Stimulated activated CD4-positive, alpha-beta T cell treated with anti-CD3 and anti-CD28 coated beads, Interleukin-2, amount 100 ng/mL, for 48 hours (primary cell): Measurements from ENCODE around the gene SIK3.

Experiments used
- DNase-seq, 2 donors: peaks; one replicate each; pipeline ENCODE4 v3.0.0-alpha.2; 2020

The SIK3 gene

DNA sequence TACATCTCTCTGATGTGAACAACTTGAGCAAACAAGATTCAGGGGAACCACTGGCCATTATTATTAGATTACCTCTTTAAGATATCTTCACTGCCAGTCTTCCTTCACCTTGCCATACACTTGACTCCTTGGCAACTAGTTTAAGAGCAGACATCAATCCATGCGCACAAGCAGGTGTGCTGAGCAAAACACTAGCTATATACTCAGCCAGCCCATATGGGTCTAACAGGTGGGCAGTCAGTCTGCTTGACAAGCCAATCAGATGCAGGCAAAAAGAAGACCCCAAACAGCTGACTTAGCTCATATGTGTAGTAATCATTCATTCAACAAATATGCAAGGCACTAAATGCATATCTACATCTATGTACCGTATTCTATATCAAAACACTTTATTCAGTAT is 101.2 kb downstream of the SIK3 start:
- DNase-seq = no peak

DNA sequence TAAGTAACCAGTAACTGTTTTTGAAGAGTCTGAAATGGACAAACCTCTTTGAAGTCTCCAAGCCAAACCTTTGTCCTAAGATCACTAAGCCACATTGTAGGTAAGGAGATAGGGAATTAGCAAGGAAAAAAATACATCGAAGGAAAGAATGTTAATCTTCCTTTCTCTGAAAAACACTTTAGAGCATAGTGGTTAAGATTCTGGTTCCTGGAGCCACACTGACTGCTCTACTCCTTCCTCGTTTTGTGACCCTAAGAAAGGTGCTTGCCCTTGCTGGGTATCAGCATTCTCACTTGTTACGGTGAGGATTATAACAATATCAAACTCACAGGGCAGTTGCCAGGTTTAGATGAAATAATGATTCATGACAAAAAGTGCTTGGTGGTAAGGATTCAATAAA is 104.0 kb downstream of the SIK3 start:
- DNase-seq = no peak

DNA sequence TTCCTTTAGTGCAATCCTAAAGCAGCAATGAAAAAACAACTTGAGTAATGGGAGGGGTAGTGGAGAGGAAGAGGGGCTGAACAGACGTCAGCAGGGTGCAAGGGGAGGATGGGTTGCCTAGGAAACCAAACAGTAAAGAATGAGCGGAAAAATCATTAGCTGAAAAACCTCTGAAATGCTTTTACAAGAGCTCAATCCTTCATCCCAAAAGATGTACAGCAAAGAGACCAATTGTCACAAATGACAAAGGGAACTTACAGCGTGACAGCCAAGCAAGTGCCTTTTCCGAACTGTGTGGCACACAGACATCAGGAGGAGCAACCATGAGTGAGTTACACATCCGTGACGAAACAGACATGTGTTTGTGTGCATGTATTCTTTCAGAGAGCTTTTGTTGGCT is 104.6 kb downstream of the SIK3 start:
- no peak for DNase-seq

- no peak for DNase-seq
Measured at GRCh38 chr11:116991491-116991890, 106.7 kb downstream of the SIK3 start.

DNA sequence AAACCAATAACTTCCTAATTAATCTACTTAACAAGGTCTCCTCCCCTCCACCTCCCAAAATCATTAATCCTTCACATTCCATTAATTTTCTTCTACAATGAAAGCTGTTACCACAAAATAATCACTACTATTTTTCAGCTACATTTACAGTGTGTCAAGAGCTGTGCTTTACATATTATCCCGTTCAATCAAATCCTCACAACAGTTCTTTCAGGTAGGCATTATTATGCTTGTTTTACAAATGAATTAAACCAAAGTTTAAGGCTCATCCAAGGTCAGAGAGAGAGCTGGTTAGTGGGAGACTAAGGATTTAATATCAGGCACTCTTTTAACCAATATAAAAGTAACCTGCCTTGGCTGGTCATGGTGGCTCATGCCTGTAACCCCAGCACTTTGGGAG is 107.4 kb downstream of the SIK3 start:
- no peak for DNase-seq

GRCh38 chr11:116990061-116990473 is 108.2 kb downstream of the SIK3 start:
- DNase-seq = no peak

DNA sequence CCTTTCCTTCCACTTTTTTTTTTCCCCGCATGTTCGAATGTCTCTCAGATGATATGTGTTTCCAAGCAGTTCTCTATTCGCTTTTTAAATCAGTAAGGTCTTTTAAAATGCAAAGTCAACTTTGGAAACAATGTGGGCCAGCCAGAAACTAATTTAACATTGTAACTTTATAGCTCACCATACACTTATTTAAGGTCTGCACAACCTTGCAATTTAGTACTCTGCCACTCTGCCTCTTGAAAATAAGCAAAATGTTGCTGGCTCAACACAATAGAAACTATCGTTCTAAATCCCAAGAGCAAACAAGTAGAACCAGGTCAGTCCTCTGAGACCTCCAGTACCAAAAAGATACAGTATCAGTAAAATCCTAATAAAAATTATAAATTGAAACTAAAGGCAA is 109.0 kb downstream of the SIK3 start:
- DNase-seq = no peak

- no peak for DNase-seq
Measured at GRCh38 chr11:116986521-116987105, 111.6 kb downstream of the SIK3 start.

DNA sequence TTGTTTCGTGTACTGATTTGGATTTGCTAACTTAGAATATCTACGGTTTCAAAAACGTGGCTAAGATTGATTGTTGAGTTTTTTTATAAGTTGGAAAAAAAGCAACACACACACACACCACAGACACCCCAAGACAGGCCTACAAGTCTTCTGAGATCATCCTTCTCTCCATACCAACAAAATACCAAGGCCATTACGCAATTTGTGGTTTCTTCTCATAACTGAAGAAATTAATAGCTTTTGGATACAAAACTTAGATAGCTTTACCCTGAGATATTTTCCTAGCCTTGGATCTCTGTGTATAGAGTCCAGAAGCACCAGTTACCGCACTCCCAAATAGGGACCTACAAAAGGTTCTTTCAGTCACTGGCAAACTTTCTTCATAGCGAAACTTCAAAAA is 113.6 kb downstream of the SIK3 start:
- no peak for DNase-seq

- no peak for DNase-seq
Measured at GRCh38 chr11:116984186-116984585, 114.0 kb downstream of the SIK3 start.

- no peak for DNase-seq
Measured at GRCh38 chr11:116981266-116981885, 116.9 kb downstream of the SIK3 start.

DNA sequence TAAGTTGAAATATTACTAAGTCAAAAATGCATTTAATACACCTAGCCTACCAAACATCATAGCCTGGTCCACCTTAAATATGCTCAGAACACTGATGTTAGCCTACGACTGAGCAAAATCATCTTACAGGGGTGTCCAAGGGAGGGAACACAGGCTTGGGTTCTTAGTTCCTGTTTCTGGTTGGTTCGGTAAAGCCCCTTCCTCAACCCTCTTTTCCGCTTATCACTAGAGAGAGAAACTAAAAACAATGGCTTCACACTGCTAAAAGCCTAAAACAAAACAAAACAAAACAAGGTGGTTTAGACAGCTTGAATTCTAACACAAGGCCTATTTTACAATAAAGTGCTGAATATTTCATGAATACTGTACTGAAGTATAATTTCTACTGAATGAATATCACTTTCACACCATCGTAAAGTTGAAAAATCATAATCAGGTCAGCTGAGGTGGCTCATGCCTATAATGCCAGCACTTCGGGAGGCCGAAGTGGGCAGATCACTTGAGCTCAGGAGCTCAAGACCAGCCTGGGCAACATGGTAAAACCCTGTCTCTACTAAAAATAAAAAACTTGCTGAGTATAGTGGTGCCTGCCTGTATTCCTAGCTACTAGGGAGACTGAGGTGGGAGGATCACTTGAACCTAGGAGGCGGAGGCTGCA is 118.0 kb downstream of the SIK3 start:
- DNase-seq = no peak

DNA sequence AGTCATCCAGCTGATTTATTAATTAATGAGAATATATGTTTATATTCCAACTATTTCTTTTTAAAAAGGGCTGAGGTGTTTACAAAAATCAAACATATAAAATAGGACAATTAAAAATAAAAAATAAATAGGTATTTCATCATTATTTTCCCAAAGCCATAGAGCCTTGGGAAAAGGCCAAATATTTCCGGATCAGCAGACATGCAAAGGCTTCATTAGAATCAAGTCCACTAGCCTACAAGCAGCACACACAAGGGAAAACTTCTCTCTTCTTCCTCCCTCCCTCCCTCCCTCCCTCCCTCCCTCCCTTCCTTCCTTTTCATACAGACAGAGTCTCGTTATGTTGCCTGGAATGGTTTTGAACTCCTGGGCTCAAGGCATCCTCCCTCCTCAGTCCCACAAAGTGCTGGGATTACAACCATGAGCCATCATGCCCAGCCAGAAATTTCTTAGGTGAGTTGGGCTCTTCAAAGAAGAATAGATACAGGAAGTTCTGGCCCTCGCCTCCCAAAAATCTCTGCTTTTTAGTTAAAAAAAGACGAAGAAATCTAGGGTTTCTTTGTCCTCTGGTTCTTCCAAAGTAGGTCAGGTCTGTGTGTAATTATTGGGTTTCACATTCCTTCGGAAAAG is 121.2 kb downstream of the SIK3 start:
- no peak for DNase-seq

GRCh38 chr11:116975661-116976060 is 122.6 kb downstream of the SIK3 start:
- no peak for DNase-seq

GRCh38 chr11:116973270-116973669 is 125.0 kb downstream of the SIK3 start:
- no peak for DNase-seq

- DNase-seq = no peak
Measured at GRCh38 chr11:116972691-116973090, 125.5 kb downstream of the SIK3 start.

DNA sequence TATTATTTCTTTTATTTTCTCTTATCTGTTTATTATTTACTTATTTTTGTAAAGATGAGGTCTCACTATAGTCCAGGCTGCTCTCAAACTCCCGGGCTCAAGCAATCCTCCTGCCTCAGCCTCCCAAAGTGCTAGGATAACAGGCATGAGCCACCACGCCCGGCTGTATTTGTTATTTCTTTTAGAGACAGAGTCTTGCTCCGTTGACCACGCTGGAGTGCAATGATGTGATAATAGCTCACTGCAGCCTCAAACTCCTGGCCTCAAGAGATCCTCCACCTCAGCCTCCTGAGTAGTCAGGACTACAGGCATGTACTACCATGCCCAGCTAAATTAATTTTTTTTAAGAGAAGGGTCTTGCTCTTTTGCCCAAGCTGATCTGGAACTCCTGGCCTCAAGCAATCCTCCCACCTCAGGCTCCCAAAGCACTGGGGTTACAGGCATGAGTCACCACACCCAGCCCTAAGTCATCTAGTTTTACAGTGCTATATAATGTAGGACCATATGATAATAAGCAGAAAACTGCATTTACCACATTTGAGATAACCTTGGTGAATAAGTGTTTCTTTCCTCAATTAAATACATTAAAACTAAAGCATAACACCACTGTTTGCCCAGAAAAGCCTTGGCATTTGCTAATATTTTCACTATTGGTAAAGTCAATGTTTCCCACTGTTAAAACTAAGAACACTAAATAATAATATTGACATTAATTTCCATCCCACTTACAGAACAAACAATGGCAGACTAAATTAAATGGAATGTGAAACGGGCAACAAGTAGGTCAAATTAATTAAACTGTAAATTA is 127.5 kb downstream of the SIK3 start:
- no peak for DNase-seq

DNA sequence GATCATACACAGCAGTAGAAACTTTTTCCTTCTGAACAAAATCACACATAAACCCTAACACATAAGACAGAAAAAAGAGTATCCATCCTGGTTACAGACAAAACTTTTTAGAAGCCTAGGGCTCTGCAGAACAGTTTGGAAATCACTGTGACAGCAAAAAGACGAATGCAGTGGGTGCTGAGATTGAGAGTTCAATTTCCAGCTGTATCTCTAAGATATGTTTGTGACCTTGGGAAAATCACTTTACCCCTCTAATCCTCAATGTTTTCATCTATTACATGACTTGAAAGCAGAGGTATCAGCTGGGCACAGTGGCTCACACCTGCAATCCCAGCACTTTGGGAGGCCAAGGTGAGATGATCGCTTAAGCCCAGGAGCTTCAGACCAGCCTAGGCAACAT is 128.5 kb downstream of the SIK3 start:
- no peak for DNase-seq

GRCh38 chr11:116964269-116964668 is 134.0 kb downstream of the SIK3 start:
- no peak for DNase-seq

GRCh38 chr11:116963813-116964212 is 134.4 kb downstream of the SIK3 start:
- DNase-seq = no peak

DNA sequence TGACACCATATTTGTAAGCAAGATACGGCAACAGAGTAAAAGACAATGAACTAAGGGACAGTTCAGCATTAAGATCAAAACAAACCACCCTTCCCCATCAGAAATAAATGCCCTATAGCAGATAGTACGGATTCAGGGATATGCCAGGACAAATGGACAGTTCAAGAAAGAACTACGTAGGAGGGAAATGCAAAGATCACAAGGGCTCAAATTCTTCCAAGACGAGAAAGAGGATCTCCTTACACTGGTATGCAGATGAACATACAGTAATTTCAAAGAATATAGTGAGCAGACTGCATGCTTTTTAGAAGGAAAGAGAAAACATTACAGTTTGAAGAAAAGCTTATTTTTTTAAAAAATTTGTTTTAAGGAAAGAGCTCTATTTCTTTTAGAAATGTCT is 136.1 kb downstream of the SIK3 start:
- no peak for DNase-seq

GRCh38 chr11:116960930-116961329 is 137.3 kb downstream of the SIK3 start:
- no peak for DNase-seq

- no peak for DNase-seq
Measured at GRCh38 chr11:116958246-116958645, 140.0 kb downstream of the SIK3 start.
